ENCODE measurements around the gene PIK3IP1.

- TF ChIP-seq BACH2 (CRISPR knock-in tag; IDR thresholded peaks at IDR 0.05; ENCODE audit: borderline replicate concordance) (no peak), PATZ1 (CRISPR knock-in tag; IDR thresholded peaks at IDR 0.05; ENCODE audit: borderline replicate concordance) (no peak), ZFP30 (CRISPR knock-in tag; IDR thresholded peaks at IDR 0.05) (no peak), TOX (CRISPR knock-in tag; IDR thresholded peaks at IDR 0.05; ENCODE audit: borderline replicate concordance) (no peak), ZFP3 (CRISPR knock-in tag; IDR thresholded peaks at IDR 0.05) (no peak), PPARA (CRISPR knock-in tag; IDR thresholded peaks at IDR 0.05; ENCODE audit: borderline replicate concordance) (no peak)
Observed at GRCh38 chr22:31271485-31271884, 20.8 kb downstream of the PIK3IP1 start.

All from SK-N-SH treated with all-trans-retinoic acid at 6 μM for 48 hours (cell line).